SK-MEL-5 (cell line): ENCODE results near the gene CYTH2. TPM values are rescaled to one million over a fixed set of nuclear protein-coding genes. Genes with fewer than 3 reads are reported as not detected.

ENCODE experiments used
- DNase-seq: peaks from one replicate; pipeline ENCODE4 v3.0.0-alpha.2; 2016; ENCODE audit warnings: low read depth, low spot score
- in situ Hi-C: cut with HindIII; loops from 2 replicates; pipeline ENCODE4 v1.10.0; 2016; ENCODE audit warnings: low sequenced_read_pairs, high pct_unique_total_duplicates, low pct_unique_long_range_greater_than_20kb
- polyA plus RNA-seq, 2 experiments: library from polyadenylated mRNA; depleted of rRNA; stranded (reverse); fragments of >200 nt; gene quantifications; 2 replicates each; pipeline ENCODE4 v1.2.3, GENCODE V29; 2015
- total RNA-seq: library from RNA; depleted of rRNA; stranded (reverse); fragments of >200 nt; shearing (Covaris generic); gene quantifications from 2 replicates; pipeline ENCODE4 v1.2.3, GENCODE V29; 2014; rRNA removed

CYTH2 gene, protein sequence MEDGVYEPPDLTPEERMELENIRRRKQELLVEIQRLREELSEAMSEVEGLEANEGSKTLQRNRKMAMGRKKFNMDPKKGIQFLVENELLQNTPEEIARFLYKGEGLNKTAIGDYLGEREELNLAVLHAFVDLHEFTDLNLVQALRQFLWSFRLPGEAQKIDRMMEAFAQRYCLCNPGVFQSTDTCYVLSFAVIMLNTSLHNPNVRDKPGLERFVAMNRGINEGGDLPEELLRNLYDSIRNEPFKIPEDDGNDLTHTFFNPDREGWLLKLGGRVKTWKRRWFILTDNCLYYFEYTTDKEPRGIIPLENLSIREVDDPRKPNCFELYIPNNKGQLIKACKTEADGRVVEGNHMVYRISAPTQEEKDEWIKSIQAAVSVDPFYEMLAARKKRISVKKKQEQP
- 39.5 and 41.0 TPM in 2 replicates for total RNA-seq
- 47.9 and 56.4 TPM in 2 replicates for polyA plus RNA-seq (2015; cell fraction: cytosol; rRNA removed)
- polyA plus RNA-seq (2015; cell fraction: nucleus; rRNA removed) = 46.7 and 66.7 TPM in 2 replicates

DNA sequence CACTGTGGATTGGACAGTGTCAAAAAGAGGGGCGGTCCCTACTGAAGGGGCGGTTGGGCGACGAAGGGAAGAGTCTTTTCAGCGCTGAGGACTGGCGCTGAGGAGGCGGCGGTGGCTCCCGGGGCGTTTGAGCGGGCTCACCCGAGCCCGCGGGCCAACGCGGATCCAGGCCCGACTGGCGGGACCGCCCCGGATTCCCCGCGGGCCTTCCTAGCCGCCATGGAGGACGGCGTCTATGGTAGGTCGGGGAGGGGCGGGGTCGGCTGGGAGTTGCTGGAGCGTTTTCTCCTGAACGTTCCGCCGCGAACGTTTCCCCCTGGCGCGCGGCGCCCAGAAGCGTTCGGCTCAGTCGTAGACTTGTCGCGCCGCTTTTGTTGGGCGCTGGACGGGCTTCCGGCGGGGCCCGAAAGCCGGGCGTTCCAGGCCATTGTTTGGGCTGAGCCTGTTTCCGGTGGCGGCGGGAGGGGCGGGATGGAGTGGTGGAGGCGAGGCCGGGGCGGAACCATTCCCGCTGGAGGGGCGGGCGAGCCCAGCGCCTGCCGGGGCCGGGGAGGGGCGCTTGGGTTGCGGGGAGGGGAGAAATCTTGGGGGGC lies at the start of gene CYTH2:
TSS of gene CYTH2 (plus strand) at position 81 of the 593 bp plus-strand sequence. CDS start at position 220, 139 bp downstream.
- in situ Hi-C loops = no loop called here
- DNase-seq = peak; percentile 70

DNA sequence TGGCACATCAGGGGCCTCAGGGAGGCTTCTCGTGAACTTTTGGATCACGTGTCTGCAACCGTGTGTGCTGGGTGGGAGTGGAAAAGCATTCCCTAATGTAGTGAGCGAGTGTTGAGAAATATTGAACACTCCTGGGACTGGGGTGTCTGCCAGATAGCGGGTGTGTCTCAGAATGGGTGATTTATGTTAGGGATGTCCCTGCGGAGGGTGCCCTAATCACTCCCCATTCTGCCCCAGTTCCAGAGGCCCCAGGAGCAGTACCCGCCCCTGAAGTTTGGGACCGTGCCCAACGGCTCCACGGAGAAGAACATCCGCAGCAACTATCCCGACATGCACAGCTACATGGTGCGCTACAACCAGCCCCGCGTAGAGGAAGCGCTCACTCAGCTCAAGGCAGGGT lies 47.6 kb upstream of the CYTH2 start:
- DNase-seq = no peak
- in situ Hi-C loops = no loop called here

DNA sequence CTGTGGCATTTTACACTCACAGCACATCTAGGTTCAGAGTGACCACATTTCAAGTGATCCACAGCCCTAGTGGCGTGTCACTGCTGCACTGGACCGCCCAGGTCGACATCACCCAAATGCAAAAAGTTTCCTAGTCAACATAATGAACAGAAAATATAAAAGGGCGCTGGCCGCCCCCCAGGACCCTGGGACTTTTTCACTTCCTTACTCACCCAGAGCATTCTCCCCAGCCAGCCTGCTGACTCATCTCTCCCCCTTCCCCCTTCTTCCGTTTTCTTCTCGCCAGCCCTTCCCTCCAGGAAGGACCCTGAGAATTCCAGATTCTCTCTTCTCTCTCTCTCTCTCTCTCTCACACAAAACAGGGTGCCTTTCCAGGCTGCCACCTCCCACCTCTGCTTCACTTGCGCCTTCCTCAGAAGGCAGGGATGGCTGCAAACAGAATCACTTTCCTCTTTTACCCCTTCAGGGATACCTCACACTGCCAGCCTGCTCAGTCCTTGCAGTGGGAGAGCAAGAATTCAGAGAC lies 44.4 kb upstream of the CYTH2 start:
- in situ Hi-C loops = no loop called here
- peak; percentile 30 for DNase-seq

DNA sequence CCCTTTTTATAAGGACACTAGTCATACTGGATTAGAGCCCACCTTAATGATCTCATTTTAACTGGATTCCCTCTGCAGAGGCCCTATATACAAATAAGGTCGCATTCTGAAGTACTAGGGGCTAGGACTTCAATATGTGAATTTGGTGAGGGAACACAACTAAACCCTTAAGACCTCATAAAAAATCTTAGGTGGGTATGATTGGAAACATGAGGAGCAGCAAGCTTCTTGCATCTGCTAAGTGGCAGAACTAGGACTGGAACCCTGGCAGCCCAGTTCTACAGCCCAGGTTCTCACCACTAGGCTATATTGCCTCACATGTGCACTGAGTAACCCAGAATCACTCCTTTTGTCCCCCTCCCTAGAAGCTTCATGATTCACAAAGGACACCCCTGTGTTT lies 40.5 kb upstream of the CYTH2 start:
- in situ Hi-C loops = no loop called here
- no peak for DNase-seq

DNA sequence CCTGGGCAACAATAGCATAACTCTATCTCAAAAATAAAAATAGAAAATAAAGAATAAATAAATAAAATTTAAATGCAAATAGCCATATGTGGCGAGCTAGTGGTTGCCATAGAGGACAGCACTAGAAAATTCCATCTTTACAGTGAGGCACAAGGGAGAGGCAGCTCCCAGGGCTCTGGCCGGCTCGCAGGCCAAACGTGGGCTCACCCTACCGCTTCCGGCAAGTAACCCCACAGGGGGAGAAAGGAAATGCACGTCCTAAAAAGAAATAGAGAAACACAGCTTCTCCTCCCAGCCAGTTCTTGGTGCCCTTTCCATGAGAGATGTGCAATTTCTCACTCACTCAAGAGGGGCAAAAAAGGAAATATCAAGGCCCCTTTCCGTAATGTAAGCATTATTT lies 35.8 kb upstream of the CYTH2 start:
- in situ Hi-C loops = no loop called here
- DNase-seq = no peak

DNA sequence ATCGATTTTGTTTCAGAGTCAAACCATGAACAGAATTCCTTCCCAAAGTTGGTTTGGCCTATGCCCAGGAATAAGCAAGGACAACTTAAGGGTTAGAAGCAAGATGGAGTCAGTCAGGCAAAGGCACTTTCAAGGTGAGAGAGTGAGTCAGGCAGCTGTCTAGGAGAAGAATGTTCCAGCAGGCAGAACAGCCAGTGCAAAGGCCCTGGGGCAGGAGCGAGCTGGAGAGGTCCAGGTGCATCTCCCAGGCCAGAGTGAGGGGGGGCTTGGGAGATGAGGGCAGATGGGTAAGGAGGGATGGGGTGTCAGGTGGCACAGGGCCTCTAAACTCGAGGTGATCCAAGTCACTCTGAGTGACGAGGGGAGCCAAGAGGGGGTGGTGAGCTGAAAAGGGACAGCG lies 32.6 kb upstream of the CYTH2 start:
- DNase-seq = no peak
- in situ Hi-C loops = no loop called here

DNA sequence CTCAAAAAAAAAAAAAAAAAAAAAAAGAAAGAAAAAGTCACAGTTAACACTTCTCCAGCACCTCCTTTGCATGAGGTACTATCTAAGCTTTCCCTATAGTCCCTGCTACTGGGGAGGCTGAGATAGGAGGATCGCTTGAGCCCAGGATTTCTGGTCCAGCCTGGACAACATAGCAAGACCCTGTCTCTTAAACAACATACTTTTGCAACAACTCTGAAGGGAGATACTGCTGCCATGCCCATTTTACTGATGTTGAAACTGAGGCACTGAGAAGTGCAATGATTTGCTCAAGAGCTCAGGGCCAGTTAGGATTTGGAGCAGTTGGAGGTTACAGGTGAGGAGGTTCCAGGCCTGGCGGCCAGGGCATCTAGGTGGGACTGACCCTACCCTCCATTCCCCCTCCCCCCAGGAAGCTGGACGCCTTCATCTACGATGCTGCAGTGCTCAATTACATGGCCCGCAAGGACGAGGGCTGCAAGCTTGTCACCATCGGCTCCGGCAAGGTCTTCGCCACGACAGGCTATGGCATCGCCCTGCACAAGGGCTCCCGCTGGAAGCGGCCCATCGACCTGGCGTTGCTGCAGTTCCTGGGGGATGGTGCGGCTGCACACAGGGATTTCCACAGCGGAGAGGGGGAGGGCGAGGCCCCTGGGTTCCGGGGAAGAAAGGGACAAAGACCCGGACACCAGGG lies 27.7 kb upstream of the CYTH2 start:
- no peak for DNase-seq
- in situ Hi-C loops = no loop called here

DNA sequence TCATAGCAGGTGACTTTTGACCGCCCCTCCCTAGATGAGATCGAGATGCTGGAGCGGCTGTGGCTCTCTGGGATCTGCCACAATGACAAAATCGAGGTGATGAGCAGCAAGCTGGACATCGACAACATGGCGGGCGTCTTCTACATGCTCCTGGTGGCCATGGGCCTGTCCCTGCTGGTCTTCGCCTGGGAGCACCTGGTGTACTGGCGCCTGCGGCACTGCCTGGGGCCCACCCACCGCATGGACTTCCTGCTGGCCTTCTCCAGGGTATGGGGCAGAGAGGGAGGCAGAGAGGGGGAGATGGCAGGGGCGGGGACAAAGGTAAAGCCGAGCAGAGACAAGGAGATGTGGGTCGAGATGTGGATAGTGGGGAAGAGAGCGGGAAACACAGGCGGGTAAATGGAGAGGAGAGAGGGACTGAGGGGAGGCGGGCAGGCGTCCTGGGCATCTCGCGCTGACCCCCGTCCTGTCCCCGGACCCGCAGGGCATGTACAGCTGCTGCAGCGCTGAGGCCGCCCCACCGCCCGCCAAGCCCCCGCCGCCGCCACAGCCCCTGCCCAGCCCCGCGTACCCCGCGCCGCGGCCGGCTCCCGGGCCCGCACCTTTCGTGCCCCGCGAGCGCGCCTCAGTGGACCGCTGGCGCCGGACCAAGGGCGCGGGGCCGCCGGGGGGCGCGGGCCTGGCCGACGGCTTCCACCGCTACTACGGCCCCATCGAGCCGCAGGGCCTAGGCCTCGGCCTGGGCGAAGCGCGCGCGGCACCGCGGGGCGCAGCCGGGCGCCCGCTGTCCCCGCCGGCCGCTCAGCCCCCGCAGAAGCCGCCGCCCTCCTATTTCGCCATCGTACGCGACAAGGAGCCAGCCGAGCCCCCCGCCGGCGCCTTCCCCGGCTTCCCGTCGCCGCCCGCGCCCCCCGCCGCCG lies 26.8 kb upstream of the CYTH2 start:
- no peak for DNase-seq
- in situ Hi-C loops = no loop called here

DNA sequence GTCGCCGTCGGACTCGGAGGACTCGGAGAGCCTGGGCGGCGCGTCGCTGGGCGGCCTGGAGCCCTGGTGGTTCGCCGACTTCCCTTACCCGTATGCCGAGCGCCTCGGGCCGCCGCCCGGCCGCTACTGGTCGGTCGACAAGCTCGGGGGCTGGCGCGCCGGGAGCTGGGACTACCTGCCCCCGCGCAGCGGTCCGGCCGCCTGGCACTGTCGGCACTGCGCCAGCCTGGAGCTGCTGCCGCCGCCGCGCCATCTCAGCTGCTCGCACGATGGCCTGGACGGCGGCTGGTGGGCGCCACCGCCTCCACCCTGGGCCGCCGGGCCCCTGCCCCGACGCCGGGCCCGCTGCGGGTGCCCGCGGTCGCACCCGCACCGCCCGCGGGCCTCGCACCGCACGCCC lies 25.9 kb upstream of the CYTH2 start:
- DNase-seq = no peak
- in situ Hi-C loops = no loop called here

DNA sequence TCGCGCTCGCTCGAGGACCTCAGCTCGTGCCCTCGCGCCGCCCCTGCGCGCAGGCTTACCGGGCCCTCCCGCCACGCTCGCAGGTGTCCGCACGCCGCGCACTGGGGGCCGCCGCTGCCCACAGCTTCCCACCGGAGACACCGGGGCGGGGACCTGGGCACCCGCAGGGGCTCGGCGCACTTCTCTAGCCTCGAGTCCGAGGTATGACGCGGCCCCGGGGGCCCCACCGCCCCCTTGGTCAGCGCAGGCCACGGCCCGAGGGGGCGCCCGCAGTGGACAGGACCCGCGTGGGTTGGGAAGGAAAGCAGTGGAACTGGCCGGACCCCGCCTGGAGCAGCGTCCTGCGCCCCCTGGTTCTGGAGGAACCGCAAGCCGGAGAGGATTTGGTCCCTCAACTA lies 25.4 kb upstream of the CYTH2 start:
- in situ Hi-C loops = no loop called here
- DNase-seq = no peak

DNA sequence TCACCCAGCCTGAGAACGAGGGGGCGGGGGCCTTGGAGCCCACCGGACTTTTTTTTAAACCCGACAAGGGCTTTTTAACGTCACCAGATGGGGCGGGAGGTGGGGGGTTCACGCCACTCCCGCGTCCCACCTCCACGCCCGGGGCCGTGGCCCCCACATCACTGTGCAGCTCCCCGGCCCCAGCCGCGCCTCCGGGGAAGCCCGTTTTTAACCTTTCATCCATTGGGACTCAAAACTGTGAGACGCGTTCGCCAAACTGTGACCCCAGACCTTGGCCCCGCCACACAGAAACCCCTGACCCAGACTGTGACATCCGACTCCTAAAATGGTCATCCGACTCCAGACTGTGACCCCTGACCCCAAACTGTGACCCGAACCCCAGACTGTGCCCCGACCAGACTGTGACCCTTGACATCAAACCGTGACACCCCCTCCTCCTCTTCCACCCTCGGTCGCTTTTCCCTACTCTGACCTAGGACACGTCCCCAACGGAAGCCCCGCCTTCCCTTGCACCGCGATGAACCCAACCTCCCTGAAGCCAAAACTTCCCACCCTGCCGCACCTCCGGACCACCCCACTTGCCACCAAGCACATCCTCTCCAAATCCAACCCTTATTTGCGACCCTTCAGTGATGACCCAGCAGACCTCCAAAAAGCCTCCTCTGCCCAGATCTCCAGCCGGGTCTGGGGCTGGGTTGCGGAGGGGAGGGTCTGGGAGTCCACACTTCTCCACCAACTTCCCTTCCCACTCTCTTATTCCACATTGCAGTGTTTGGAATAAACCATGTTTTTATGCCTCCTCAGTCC lies 24.8 kb upstream of the CYTH2 start:
- in situ Hi-C loops = no loop called here
- DNase-seq = no peak

DNA sequence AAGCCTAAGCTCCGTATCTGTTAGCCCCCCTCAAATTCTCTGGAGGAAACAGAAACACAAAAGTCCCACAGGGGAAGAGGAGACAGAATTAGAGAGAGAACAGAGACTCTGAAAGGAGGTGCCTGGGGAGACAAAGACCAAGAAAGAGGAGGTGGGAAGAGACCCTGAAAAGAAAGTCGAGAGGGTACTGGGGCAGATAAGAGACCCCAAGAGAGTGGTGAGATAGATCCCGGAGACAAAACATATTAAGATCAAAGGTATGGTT lies 24.3 kb upstream of the CYTH2 start:
- no peak for DNase-seq
- in situ Hi-C loops = no loop called here

DNA sequence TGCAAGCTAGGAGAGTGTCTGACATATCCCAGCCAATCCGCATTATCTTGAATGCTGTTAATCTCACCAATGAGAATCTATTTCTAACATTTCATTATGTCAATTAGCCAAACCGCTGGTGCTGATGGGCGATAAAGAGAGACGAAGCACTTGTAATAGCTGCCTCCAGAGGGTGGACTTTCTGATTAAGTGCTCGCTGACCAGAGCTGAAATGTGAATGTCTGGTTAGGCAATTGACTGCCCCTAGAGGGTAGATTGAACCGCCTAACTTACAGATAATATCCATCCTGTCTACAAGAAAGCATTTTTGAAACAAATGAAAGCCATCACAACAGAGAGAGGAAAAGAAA lies 23.9 kb upstream of the CYTH2 start:
- peak; percentile 84 for DNase-seq
- in situ Hi-C loops = no loop called here

DNA sequence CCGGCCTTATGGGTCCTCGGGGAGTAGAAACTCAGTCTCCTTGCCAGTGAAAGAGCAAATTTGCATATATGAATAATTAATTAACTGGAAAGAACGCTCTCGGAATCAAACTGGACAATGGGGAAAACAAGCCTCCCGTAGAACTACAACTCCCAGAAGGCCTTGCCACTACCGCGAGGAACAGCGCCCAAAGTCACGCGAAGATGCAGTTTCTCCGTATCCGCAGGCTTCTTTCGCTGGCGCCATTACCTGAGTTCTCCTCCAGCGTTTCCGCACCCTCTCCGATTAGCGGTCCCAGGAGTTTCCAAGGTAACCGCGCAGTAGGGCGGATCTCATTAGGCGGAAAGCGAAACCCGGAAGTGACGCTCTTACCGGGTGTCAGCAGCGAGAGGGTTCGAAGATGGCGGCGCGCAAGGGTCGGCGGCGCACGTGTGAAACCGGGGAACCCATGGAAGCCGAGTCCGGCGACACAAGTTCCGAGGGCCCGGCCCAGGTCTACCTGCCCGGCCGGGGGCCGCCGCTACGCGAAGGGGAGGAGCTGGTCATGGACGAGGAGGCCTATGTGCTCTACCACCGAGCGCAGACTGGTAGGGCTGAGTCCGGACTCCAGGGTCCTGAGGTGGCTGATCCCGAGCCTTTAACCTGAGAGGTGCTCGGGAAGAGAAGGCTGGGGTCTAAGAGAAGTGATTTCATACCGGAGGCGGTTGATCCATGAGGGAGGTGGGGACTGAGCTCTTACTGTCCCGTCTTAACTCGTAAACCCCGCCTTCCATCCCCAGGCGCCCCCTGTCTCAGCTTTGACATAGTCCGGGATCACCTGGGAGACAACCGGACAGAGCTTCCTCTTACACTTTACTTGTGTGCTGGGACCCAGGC lies 23.3 kb upstream of the CYTH2 start, which contains the start of gene GRWD1:
TSS of gene GRWD1 (plus strand) at position 378 of the 876 bp plus-strand sequence. CDS start at position 401, 23 bp downstream.
- in situ Hi-C loops = no loop called here

DNA sequence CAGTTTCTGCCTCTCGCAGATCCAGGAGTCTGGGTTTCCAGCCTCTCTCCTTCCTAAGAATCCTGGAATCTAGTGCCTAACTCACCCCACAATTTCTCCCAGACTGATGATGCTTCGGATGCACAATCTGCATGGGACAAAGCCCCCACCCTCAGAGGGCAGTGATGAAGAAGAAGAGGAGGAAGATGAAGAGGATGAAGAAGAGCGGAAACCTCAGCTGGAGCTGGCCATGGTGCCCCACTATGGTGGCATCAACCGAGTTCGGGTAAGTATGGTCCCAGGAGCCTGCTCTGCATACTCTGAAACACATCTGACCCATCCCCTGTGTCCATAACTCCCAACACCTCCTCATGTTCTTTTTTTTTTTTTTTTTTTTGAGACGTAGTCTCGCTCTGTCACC lies 22.6 kb upstream of the CYTH2 start:
- no peak for DNase-seq
- in situ Hi-C loops = no loop called here

More for the DNA sequence above, 23.3 kb upstream of the CYTH2 start, which contains the start of gene GRWD1:
- DNase-seq = peak; percentile 97

DNA sequence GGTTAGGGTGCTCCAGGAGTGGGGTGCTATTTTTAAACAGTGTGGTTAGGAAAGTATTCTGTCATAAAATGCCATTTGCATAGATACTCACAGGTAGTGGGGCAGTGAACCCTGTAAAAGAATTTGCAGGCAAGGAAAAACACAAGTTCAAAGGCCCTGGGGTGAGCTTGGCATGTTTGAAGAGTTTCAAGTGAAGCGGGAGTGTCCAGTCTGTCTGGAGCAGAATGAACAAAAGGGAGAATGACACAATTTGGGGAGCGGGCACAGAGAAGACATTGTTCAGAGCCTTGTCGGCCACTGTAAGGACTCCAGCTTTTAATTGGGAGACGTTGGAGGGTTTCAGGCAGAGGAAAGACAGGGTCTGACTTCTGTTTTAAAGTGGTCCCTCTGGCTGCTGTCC lies 20.6 kb upstream of the CYTH2 start:
- DNase-seq = no peak
- in situ Hi-C loops = no loop called here
